ENCODE data around the gene PRAMEF1.
"Not testable (repeated sequence)": the region's sequence is repeated elsewhere in the genome, so short reads cannot be mapped to it uniquely, and the experiment has no call there.

Gene PRAMEF1

GRCh38 chr1:12776801-12777557, 14.2 kb upstream of the PRAMEF1 start:
- DNase-seq (ENCODE audit: low spot score) = no peak

GRCh38 chr1:12778061-12778460, 13.1 kb upstream of the PRAMEF1 start:
- DNase-seq (ENCODE audit: low spot score) = no peak

GRCh38 chr1:12778907-12779306, 12.3 kb upstream of the PRAMEF1 start:
- DNase-seq (ENCODE audit: low spot score) = no peak

- DNase-seq (ENCODE audit: low spot score) = not testable (repeated sequence)
These were observed 9.7 kb upstream of the PRAMEF1 start for GRCh38 chr1:12781488-12781887.

GRCh38 chr1:12783783-12784182, 7.4 kb upstream of the PRAMEF1 start:
- not testable (repeated sequence) for DNase-seq (ENCODE audit: low spot score)

- not testable (repeated sequence) for DNase-seq (ENCODE audit: low spot score)
These were observed 6.5 kb upstream of the PRAMEF1 start for GRCh38 chr1:12784729-12785128.

- DNase-seq (ENCODE audit: low spot score) = no peak
These were observed 7.7 kb downstream of the PRAMEF1 start for GRCh38 chr1:12798911-12799310.

GRCh38 chr1:12799730-12800129, 8.5 kb downstream of the PRAMEF1 start:
- DNase-seq (ENCODE audit: low spot score) = no peak

- no peak for DNase-seq (ENCODE audit: low spot score)
These were observed 18.7 kb downstream of the PRAMEF1 start for GRCh38 chr1:12809933-12810332.

- DNase-seq (ENCODE audit: low spot score) = no peak
These were observed 19.7 kb downstream of the PRAMEF1 start for GRCh38 chr1:12810691-12811408.

- no peak for DNase-seq (ENCODE audit: low spot score)
These were observed 20.2 kb downstream of the PRAMEF1 start for GRCh38 chr1:12811409-12811784.

- DNase-seq (ENCODE audit: low spot score) = not testable (repeated sequence)
These were observed 27.9 kb downstream of the PRAMEF1 start for GRCh38 chr1:12819061-12819460.

- DNase-seq (ENCODE audit: low spot score) = not testable (repeated sequence)
These were observed 40.1 kb downstream of the PRAMEF1 start, which contains the start of gene PRAMEF11 for GRCh38 chr1:12831310-12831709. Gene PRAMEF11, minus strand, starts transcription at chr1:12831410. Its CDS starts 2,621 bp downstream, at chr1:12828789.

- DNase-seq (ENCODE audit: low spot score) = not testable (repeated sequence)
These were observed 42.1 kb downstream of the PRAMEF1 start for GRCh38 chr1:12833251-12833650.
